Mammary epithelial cell (primary cell): ENCODE measurements around the gene FOXI1.

Source experiments
- CTCF ChIP-seq, 2 donors: IDR thresholded peaks in 1 of 2; conservative IDR thresholded peaks in 1 of 2; 2 replicates each; pipeline ENCODE4 v1.5.1; 2011 to 2012; ENCODE audit warnings: inconsistent platforms in 2 of 2, low read length in 2 of 2, mild to moderate bottlenecking in 2 of 2, control low read depth in 1 of 2, low read depth in 1 of 2; ENCODE audit not compliant: insufficient read depth in 1 of 2; ENCODE audit errors: extremely low read depth in 1 of 2
- EZH2 ChIP-seq: IDR thresholded peaks from 2 replicates; pipeline ENCODE4 v1.6.1; 2012; ENCODE audit warnings: low read length, inconsistent platforms, borderline replicate concordance

DNA sequence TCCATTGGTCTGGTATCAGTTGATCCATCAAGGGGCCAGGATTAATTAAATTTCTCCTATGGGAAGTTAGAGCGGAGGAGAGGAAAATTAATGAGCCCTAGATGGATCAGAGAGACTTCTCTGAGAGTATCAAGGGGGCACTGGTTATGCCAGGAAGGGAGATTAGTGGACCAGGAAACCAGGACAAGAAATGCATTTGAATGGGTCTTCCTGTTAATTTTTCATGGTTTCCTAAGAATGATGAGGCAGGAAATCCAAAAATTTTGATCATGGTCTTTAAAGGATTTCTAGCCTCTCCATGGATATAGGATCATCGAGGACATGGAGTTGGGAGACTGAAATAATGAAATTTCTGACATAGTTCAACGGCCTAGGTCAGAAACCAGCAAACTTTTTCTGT lies 30.8 kb downstream of the FOXI1 start:
- no peak for TF ChIP-seq CTCF (conservative IDR thresholded peaks at IDR 0.05 in 1 of 2, IDR thresholded peaks at IDR 0.05 in 1 of 2; ENCODE audit: extremely low read depth in 1 of 2, insufficient read depth in 1 of 2, low read depth in 1 of 2, low read length in 2 of 2)
- TF ChIP-seq EZH2 = no peak
